ENCODE results near the gene OSBPL10.
"Not testable (repeated sequence)": the region's sequence is repeated elsewhere in the genome, so short reads cannot be mapped to it uniquely, and the experiment has no call there.

The OSBPL10 gene

GRCh38 chr3:31992995-31993394, 11.9 kb upstream of the OSBPL10 start:
- not testable (repeated sequence) for DNase-seq

GRCh38 chr3:31988271-31988670, 7.2 kb upstream of the OSBPL10 start:
- no peak for DNase-seq

GRCh38 chr3:31985831-31986230, 4.8 kb upstream of the OSBPL10 start:
- DNase-seq: no peak

- no peak for DNase-seq
Measured at GRCh38 chr3:31984321-31984720, 3.3 kb upstream of the OSBPL10 start.

GRCh38 chr3:31980530-31981205, 394 bp downstream of the OSBPL10 start:
- no peak for DNase-seq

- no peak for DNase-seq
Measured at GRCh38 chr3:31979001-31979697, 1.9 kb downstream of the OSBPL10 start.

- DNase-seq: no peak
Measured at GRCh38 chr3:31978553-31978952, 2.5 kb downstream of the OSBPL10 start.

- no peak for DNase-seq
Measured at GRCh38 chr3:31977736-31978135, 3.3 kb downstream of the OSBPL10 start.

- DNase-seq: no peak
Measured at GRCh38 chr3:31976302-31976701, 4.8 kb downstream of the OSBPL10 start.

- DNase-seq: no peak
Measured at GRCh38 chr3:31974964-31975363, 6.1 kb downstream of the OSBPL10 start.

- no peak for DNase-seq
Measured at GRCh38 chr3:31974471-31974870, 6.6 kb downstream of the OSBPL10 start.

- DNase-seq: no peak
Measured at GRCh38 chr3:31973837-31974236, 7.2 kb downstream of the OSBPL10 start.

- DNase-seq: no peak
Measured at GRCh38 chr3:31973081-31973480, 8.0 kb downstream of the OSBPL10 start.

- DNase-seq: no peak
Measured at GRCh38 chr3:31971607-31972006, 9.5 kb downstream of the OSBPL10 start.

- no peak for DNase-seq
Measured at GRCh38 chr3:31968927-31969418, 12.1 kb downstream of the OSBPL10 start.

- DNase-seq: no peak
Measured at GRCh38 chr3:31968369-31968926, 12.6 kb downstream of the OSBPL10 start.

GRCh38 chr3:31967592-31967991, 13.5 kb downstream of the OSBPL10 start:
- no peak for DNase-seq

GRCh38 chr3:31966978-31967591, 14.0 kb downstream of the OSBPL10 start:
- DNase-seq: no peak

GRCh38 chr3:31962801-31963205, 18.3 kb downstream of the OSBPL10 start:
- DNase-seq: no peak

- DNase-seq: no peak
Measured at GRCh38 chr3:31960793-31961431, 20.1 kb downstream of the OSBPL10 start.

- no peak for DNase-seq
Measured at GRCh38 chr3:31959951-31960792, 20.9 kb downstream of the OSBPL10 start.

- DNase-seq: no peak
Measured at GRCh38 chr3:31959251-31959650, 21.8 kb downstream of the OSBPL10 start.
